ENCODE results near the gene ZXDC.

The ZXDC gene

DNA sequence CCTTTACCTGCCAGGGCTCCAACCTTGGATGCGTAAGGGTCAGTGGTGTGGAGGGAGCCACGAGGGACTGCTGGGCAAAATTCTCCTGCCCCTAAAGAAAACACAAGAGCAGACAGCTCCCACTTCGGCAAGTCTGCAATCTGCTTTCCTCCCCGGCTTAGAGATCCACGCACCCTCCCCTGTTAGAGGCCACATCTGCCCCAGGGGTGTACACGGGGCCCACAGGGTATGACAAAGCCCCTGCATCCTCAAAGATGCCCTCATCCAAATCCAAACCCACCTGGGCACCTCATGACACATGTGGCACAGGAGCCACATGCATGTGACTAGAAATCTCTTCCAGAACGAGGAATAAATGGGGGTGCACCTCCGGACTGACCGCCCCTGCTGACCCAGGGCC is 25.5 kb downstream of the ZXDC start:
- DNase-seq = no peak

DNA sequence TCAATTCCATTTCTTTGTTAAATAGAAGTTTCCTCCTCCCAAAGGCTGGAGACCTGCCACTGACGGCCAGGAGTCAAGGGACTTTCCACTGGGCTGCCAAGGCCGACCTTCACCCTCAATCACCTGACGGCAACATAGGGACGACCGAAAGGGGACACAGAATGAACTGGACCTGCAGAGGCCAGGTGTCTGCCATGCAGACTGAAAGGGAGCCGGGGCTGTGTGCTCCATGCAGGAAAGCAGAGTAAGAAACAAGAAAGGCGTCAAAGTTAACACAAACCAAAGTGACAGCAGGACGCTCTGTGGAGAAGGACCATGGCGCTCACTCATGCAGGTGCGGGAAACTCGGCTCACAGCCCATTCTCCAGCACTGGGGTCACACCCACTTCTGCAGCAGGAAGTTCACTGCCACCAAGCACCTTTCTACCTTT is 26.1 kb downstream of the ZXDC start:
- DNase-seq = no peak

DNA sequence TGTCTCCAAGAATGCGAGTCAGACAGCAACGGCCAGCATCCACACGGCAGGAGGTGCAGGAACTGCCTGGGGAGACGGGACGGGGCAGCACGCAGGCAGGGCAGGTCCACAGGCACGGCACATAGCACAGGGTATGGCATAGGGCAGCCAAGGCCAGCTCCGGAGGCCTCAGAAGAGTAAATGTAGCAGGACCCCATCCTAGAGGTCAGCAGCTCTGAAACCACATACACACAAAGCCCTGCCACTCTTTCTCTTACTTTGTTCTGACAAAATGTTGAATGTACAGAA is 26.9 kb downstream of the ZXDC start:
- no peak for DNase-seq

DNA sequence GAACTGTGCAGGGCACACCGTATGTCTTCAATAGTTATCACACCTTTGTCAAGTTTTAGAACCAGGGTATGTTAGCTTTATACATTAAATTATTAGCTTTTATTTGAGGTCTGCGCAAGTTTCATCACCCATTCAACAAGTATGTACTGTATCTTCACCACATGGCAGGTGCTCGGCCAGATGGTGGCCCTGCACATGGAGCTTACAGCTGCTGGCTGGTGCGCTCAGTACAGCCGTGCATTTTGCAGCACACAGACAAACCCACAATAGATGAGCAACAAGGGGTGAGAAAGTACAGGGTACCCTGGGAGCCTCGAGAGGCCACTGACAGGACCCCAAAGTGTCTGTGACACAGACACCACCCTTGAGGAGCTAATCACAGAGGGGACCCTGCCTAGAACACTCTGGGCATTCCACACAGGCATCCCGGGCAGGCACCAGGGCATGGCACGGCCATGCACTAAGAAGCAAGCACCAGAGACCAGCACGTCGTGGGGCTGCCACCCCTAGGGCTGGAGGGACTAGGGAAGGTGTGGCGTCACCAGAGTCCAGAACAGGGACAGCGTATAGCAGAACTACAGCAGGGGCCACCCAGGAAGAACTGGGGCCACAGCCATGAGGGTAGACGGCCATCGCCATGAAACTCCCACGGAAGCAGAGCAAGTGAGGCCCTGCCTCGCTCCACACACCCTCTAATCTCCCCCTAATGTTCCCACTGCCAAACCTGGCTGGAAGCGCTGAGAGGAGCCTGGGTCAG is 27.4 kb downstream of the ZXDC start:
- no peak for DNase-seq

DNA sequence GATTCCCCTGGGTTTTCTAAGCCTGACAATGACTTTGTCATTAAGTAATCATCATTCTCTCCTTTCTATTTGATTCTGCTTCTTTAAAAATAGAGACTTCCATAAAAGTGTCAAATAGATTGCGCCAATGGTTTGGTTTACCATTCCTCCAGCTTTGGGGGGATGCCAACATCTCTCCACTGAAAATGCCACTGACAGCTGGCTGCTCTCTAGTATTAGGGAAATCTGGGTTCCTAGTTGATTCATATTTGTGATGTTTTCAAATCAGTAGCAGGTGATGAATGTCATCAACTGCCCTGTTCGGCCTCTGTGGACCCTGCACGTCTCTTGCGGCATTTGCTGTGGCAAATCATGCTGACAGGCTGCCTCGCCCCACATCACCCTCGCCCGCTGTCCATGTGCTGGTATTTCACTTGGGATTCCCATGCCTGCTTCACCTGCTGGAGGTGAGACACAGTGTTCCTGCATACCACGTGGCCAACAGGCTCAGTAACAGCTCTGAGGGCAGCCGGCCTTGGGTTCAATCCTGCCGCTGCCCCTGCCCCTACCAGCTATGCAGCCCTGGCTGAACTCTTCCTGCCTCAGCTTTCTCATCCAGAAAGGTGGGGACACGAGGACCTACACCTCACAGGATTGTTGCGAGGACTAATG is 28.1 kb downstream of the ZXDC start:
- no peak for DNase-seq

DNA sequence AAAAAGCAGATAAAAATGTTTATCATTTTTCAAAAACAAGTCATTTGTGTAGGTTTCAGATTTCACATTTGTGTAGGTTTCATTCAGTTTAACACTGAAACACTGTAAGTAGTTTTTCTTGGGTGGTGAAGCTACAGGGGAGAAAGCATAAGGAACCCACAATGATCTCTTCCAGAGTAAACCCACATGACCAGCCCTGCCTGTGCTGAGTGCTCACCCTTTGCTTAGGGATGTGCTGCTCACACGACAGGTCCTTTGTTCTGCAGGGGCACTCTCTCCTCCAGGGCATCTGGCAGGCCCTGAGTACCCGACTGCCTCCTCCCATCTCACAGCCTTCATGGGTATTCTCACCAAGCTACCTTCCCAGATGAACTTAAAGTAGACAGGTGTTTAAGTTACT is 28.9 kb downstream of the ZXDC start:
- DNase-seq = no peak

DNA sequence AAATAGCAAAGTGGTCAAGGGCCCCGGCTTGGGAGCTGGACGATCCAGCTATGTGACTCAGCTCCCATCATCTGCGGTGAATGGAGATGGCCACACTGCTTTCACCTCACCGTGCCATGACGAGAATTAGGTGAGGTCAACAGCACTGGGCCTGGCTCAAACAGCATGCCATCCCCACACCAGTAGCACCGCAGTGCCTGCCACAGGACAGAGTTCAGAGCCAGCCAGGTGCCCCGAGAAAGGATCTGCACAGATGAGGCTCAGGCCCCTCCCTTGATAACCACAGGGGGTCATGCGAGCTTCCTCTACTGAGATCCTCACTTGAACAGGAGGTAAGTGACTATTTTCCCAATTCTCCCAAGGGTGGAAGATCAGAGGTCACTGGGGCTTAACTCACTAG is 29.4 kb downstream of the ZXDC start:
- DNase-seq = no peak

DNA sequence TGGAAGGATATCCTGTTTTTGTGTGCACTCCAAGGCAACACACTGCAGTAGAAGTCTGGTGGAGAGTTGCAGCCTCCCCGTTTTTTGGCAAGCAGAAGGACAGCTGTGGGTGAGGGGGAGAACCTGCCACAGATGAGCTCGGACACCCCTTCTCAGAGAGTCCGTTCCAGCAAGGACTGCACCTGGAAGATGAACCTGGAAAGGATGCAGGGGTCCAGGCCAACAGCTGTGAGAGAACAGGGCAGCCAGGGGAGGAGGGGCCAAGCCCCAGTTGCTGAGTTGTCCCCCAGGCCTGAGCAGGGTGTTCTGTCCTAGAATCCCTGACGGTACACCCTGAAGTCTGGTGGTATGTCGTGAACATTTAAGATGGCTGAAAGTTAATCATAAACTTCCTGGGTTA is 30.2 kb downstream of the ZXDC start:
- DNase-seq = no peak

DNA sequence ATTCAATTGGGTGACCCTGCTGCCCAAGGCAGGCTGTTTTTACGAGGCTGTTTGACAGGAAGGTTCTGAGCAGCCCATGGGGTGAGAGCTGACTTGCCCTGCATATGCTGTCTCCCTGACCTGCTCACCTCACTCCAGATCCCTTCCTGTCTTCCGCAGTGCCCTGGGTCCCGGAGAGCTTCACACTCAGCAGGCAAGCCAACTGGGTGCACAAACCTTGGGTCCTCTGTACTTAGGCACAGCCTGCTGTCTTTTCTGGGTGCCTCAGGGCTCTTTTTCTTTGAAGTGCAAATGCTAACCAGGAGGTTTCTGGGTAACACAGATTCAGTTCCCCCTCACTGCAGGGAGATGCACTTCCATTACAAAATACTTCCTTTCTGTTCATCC is 32.8 kb downstream of the ZXDC start:
- DNase-seq = no peak

DNA sequence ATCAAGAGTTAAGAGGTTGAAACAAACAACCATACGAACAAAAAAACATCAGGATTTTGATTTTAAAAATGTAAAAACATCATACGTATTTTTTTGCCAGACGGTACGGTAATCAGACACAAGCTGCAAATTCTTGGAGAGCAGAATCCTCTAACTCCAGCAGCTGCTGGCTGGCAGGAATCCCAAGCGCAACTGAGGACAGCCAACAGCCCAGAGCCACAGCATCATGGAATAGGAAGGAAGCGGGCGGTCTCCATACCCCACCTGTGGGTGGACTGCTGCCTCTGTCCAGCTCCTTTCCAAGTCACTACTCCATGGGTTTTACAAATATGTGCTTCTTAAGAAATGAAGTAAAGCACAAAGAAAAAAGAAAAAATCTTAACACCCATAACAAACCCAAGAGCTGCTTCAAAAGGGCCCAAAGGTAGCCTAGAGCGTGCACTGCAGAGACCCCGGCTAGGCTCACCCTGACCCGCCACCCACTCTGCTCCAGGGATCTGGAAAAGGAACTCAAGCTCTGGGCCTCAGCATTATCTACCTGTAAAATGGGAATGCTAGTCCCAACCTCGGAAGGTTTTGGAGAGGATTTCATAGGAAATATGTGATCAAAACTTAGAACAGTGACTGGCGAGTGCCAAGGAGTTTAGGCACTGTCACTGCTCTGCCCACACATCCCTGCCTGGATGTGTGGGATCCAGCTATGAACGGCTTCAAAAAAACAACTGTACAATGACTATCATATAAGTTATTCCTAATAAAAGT is 33.4 kb downstream of the ZXDC start:
- DNase-seq = no peak

DNA sequence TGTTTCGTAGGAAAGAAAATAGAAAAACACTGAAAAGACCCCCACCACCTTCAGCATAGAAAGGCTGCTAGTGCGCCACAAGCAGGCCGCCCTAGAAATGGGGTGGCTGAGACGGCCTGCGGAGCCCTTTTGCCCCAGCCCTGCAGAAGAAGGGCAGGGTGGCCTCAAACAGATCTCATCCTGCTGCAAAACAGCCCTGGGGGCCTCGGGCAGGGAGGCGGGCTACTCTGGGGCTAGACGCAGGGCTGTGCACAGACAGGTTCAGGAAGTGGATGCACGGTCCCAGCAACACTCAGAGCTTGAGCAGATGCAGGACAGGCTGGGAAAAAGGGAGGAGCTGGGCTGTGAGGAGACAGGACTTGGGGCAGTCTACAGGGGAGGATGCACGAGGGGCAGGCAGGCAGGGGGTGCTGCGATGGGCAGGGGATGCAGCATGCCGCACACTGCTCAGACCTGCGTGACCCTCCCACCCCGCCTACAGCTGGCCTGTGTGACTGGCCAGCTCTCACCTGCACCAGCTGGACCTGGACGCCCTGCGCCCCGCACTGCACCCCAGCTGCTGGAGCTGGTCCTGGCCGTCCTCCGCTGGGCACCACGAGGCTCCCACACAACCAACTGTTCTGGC is 34.3 kb downstream of the ZXDC start:
- no peak for DNase-seq

DNA sequence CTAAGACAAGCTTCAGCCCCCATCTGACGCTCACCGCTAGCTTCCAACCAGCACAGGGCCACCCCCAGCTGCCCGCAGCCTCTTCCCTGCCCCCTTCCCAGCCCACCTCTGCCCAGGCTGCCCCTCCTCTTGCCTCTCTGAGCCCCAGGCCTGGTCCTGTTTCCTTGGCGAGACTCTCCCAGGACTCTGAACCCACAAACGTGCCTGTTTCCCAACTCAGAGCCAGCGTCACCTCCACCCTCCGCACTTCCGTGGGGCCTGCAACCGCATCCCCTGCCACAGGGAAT is 35.0 kb downstream of the ZXDC start:
- DNase-seq = no peak

DNA sequence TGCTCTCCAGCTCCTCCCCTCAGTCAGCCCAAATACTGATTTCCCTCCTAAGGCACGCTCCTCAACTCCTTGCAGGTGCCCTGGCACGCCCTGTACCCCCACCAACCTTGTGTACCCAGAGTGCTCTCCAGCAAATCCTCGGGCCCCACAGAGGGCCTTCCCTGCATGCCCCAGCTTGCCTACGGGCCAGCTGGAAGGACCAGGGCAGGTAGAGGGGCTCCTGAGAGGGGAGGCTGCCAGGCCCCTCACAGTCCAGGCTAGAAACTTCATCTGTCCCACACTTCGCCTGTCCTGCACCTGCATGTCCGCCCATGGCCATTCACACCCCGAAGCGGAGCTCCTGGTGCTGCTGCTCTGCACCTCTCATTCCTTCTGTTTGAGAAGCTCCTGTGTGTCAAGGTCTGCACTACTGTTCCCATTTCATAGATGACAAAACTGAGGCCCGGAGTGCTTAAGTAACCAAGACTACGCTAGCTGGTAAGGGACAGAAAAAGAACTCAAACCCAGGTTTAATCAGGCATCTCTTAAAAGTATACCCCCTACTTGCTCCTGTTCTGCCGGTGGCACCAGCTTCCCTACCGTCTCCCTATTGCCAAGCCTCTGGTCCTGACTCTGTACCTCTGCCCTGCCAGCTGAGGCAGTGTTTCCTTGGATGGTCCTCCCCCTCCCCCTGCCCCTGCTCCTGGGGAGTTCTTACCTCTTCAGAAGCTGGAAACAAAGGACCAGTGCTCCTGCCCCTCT is 35.6 kb downstream of the ZXDC start:
- no peak for DNase-seq

DNA sequence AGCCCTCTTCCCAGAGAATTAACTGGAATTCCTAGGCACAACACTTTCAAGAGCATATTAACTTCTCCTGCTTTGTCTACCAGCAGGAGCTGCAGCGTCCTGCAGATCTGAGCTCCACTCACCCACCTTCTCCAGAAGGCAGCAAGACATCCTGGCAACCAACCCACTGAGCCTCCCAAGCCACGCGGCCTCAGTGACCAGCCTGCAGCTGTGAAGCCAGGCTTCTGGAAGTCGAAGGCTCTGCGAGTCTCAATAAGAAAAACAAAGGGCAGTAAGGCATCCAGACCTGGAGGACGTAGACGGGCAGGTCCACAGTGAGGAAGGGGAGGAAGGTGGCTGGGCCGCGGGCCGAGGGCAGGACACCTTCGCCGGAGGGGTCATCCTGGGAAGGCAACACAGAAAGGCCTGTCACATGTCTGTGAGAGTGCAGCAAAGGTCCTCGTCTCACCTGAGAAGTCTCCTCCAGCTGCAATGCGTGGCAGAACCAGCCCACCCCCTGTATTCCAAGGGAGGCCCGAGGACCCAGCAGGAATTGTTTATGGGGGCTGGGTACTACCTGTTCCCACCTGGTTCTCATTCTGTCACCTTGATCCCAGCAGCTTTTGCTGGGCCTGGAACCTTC is 36.2 kb downstream of the ZXDC start:
- no peak for DNase-seq

DNA sequence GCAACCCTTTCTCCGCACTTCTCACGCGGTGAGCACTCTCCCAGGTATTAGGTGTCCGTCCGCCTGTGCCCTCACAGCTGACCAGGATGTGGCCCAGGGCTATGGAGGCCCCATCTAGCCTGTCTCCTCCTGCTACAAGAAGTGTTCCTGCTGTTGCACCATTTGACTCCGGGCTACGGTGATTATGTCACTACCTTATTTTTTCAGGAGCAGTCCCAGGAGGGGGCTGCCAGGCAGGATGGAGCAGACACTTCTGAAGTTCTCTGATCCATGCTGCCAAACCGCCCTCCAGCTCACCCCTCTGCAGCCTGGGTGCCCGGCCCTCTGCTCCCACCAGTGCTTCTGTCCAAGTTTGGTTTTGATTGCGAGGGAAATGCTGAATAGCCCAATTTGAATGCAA is 36.9 kb downstream of the ZXDC start:
- DNase-seq = no peak

DNA sequence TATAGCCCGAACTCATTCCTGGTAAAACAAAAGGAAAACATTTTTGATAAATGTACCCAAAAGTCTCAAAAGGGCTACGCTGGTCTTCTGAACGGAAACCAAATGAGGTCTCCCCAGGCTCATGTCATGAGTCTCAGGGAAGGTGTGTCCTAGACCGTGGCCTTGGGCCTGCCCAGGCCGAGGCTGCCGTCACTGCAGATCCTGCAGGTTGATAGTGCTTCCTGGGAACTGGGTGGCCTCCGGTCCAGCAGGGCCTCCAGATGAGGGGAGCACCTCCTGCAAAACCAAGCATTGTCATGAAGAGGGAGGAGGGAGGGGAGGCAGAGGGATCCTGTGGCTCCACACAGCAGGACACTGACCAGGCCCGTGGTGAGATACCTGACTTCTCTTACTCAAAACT is 37.5 kb downstream of the ZXDC start:
- no peak for DNase-seq

DNA sequence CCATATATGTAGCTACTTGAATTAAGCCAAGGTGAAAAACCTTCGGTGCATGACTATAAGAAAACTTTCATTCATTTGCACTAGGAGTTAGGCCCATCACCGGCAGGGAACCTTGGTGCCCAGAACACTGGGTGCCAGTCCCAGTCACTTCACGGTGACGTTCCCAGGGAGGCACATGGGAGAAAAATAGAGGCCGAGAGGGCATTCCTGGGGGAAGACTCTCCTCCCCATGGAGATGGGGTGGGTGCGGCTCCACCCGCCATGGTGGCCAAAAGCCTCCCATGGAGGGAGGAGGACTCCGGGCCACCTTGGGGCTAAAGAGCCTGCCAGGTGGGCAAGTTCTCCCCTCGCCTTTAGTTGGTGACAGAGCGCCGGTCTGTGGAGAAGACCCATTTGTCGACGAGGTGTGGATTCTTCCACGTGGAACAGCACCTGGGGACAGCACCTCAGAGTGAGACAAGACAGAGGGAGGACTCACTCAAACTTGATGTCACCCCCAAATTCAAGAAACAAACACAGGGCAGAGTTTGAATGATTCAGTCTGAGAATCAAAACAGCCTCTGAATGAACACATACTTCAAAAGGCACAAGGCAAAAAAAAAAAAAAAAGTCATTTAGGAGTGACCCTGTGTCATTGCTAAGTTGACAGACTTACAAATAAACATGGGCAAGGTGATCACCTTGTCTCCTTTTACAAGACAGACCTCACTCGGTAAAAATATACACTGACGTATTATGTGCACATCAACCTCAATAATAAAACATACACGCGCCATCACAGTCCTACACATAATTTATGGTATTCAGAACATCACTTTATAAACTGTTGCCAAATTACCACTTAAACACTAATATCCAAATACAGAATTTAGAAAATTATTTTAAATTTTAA is 38.6 kb downstream of the ZXDC start:
- no peak for DNase-seq

DNA sequence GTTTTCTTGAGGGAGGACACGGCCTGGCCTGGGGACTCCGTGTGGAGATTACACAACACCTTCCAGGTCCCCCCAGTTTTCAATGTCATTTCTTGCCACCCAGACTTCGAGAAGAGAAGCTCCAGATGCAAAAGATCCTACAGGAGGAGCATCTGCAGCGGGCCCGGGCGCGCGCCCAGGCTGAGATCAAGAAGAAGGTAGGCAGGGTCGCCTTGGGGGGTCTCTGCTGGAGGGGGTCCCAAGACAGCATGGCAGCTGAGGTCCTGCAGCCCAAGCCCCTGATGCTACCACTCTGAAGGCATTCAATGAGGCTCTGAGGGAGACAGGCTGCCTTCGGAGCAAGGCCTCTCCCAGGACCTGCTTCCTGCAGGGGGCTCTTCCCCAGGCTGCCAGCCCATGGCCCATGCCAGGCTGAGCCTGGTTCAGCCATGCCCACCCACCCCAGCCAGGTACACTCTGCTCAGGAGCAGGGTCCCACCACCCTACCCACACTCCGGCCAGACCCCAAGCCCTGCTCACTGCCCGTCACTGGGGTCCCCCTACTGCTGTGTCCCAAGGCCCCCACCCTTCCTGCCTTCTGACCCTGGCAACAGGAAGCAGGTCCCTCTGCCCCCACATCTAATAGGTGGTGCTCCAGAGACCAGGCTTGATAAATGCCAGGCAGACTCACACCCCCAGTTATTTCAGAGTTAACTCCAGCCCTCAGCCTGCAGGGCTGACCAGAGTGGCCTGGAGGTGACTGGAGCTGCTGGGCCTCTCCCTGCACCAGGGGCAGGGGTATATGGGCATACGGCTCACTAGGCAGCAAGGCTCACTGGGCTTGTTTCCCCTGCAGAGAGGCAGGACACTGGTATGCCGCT is 40.0 kb downstream of the ZXDC start:
- no peak for DNase-seq

DNA sequence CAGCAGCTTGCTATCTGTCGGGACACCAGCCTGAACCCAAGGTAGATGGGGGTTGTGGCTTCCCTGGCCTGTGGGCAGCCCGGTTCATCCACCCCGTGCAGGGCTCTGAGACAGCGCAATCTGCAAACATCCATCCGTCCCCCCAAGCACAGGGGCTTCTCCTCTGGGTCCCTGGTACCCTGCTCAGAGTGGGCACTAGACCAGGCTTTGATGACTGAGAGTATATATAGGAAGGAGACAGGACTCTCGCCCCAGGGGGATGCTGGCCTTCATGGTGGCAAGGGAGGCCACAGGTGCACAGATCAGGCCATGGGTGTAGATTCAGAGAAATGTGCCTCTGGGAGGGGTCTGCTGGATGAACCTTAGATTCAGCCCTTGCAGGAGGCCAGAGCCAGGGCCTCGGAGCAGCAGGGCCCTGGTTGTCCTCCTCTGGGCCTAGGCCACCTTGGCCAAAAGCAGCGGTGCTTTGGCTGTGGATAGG is 40.7 kb downstream of the ZXDC start:
- no peak for DNase-seq

DNA sequence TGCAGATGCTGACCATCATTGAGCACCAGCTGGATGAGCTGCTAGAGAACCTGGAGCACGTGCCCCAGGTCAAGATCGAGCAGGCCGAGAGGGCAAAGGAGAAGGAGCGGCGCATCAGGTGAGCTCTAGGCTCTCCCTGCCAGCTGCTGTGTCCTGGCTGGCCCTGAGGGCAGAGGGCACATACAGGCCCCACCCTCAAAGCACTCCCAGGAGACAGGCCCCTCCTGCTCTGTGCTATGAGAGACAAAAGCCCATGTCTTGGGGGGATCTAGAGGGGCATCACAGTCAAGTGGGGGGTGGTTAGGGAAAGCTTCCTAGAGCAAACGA is 41.5 kb downstream of the ZXDC start:
- DNase-seq = no peak

Measured in OCI-M1 (cell line).